Suprapubic skin (tissue), 3 donors: ENCODE measurements around the gene KIAA0513.

ENCODE experiments used
- CTCF ChIP-seq, 2 donors: fragments of 200-600 bp in 1 of 2; fragments of 450-650 bp in 1 of 2; sonication (generic) in 1 of 2; IDR thresholded peaks; one replicate each; pipeline ENCODE4 v1.5.1; 2016 to 2019; ENCODE audit warnings: antibody characterized with exemption in 2 of 2, mild to moderate bottlenecking in 1 of 2, moderate library complexity in 1 of 2
- EP300 ChIP-seq: sonication (generic); formaldehyde crosslinking; IDR thresholded peaks from one replicate; pipeline ENCODE4 v1.6.1; 2017; ENCODE audit warnings: antibody characterized with exemption

GRCh38 chr16:84992717-84993075, 34.9 kb upstream of the KIAA0513 start:
- TF ChIP-seq CTCF (IDR thresholded peaks at IDR 0.05) (no peak), EP300 (no peak)
